Measurements from ENCODE around the gene DIP2C.
"Not testable (repeated sequence)": the region's sequence is repeated elsewhere in the genome, so short reads cannot be mapped to it uniquely, and the experiment has no call there.

DIP2C gene

DNA sequence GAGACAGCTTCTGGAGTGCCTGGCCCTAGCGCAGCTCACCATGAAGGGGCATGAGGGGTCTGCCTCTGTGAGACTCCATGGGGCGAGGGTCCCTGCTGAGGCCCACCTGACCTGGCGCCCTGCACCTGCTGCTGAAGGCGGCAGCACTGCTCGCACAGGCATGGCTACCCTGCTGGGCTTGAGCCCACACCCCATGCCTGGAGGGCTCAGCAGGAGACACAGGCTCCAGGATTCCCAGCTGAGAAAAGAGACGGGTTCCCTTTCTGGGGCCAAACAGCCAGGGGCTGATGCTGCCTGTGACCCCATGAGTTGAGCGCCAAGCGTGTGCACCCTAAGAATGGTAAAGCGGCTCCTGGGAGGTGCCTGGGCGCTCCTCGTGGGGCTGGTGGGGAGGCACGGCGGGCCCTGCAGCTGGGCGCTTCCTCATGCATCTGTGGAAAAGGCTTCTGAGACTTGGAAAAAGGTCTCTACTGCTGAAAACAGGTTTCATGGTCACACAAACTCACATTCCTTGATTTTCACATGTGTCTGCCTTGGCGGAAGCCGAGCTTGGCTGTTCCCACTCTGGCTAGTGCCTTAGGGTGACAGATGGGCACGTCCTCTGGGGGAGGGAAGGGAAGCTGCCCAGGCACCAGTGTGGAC lies 320.8 kb downstream of the DIP2C start:
- DNase-seq = no peak

DNA sequence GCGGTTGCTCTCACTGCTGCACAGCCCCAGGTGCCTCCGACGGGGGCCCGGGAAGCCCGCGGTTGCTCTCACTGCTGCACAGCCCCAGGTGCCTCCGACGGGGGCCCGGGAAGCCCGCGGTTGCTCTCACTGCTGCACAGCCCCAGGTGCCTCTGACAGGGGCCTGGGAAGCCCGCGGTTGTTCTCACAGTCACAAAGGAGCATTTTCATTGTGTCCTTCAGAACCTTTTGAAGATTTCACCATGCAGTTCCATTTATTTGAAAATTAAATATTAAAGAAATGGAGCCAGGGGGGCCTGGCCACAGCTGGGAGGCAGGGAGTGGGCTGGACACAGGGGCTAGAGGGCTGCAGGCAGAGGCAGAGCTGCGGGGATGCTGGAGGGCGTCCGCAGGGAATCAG lies 321.4 kb downstream of the DIP2C start:
- DNase-seq = not testable (repeated sequence)

GRCh38 chr10:367636-368035 lies 321.8 kb downstream of the DIP2C start:
- no peak for DNase-seq

DNA sequence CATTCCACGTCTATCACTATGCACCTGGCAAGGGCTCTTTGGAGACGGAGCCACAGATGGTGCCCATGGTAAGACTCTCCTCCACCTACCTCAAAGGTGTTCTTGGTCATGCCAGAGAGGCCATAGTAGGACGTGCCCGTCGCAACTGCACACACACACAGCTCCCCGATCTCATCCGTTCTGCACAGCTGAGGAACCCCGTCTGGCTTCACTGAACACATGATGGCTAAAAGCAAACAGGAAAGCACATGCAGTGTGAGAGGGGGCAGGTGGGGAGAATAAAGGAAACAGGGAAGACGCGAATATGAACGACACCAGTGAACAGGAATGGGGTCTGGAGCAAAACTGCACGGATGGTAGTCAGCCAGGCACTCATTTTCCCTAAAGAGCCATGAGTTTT lies 323.3 kb downstream of the DIP2C start:
- no peak for DNase-seq

DNA sequence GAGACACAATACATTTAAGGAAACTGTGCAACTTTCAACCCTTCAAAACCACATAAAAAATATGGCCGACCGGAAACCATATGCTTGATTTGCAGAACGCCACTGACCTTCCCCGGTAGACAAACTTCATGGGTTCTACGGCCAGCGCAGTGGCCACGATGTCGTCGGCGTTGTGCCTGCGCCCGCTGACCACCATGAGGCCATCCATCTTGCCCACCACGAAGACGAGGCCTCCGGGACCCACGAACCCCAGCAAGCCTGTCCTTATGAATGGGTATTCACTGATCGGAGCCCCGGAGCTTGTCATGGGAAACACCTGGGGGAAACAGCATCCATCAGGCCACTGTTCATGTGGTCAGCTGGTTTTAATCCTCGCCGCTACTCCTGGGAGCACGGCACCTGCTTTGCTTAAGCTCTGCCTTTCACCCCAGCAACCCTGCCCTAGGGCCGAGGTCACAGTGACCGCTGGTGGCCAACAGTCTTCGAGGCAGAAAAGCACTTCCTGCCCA lies 325.1 kb downstream of the DIP2C start:
- no peak for DNase-seq

DNA sequence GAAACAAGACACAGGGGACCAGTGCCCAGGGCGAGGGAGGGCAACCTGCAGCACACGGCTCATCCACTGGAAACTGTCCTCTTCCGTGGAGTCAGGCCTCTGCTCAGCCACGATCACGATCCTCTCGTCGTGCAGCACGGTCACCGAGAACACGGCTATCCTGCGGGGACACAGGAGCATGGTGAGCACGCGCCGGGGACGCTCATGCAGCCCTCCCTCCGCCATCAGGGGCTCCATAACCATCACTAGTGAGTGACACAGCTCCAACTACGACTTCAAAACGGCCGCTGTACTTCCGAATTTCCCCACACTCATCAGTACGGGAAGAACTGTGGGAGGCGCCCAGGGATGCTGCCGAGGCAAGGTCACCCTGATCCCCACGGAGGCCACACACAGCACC lies 326.3 kb downstream of the DIP2C start:
- no peak for DNase-seq

DNA sequence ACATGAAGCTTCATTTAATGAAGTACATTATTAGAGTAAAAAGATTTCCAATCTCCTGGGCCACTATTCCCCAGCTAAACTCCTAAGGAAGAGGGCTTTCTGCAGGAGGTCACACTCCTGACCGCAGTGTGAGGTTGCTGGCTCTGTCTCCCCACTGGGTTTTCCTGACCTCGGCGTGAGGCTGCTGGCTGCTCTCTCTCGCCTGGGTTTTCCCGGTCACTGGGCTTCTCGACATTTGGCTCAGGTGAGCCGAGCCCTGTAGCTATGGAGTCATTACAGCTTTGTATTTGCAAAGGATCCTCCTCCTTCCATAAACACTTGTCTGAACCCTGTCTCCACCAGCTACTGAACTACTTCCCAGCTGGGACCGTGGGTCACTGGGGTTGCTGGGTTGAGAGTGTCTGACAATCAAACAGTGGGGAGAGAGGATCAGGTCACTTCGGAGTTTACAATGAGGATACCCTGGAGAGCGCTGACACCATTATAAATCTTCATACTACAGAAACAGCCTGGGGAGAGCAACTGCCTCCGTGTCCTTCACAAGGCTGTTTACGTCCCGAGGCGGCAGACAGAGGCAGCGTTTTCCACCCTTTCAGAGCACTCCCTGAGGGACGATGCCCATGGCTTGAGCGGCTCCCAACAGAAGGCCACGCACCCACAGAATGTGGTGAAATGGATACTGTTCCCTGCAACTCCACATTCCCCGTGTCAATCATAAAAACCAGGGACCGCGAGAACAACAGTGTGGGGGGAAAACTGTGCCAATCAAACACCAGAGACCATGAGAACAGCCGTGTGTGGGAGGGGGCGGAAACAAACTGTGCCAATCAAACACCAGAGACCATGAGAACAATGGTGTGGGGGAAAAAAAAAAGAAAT lies 328.0 kb downstream of the DIP2C start:
- no peak for DNase-seq

GRCh38 chr10:360653-361052 lies 328.8 kb downstream of the DIP2C start:
- DNase-seq = no peak

DNA sequence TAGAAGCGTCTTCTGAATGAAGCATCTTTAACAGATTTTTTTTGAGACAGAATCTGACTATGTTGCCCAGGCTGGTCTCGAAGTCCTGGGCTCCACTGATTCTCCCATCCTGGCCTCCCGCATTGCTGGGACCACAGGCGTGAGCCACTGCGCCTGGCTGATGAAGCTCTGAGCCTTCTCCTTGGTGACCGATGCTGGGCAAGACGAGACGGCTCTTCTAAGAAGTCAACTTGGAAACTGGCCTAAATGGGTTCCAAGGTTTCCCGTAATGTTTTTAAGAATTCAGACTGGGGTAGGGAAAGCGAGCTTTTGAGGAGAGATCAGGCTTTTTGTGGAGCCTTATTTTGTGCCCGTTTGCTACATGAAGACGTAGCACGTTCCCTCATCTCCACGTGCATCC lies 329.7 kb downstream of the DIP2C start:
- no peak for DNase-seq

DNA sequence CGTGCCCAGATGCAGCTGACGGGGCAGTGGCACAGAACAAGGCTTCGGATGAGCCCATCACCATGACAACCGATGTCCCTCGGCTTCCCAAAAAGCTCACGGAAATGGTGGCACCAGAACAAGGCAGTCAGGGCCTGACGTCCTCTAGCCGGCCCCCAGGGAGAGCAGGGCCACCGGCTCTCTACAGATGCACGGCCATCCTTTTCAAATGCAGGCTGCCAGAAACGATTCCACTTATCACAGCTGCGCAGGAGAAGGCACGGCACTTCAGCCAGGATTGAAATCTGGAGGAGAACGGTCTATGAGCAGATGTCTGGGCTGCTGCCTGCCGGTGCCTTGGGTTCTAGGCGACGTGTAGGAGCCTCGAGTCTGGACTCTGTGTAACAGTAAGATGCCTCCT lies 330.4 kb downstream of the DIP2C start:
- no peak for DNase-seq

- no peak for DNase-seq
These were observed 332.1 kb downstream of the DIP2C start for GRCh38 chr10:357201-357950.

DNA sequence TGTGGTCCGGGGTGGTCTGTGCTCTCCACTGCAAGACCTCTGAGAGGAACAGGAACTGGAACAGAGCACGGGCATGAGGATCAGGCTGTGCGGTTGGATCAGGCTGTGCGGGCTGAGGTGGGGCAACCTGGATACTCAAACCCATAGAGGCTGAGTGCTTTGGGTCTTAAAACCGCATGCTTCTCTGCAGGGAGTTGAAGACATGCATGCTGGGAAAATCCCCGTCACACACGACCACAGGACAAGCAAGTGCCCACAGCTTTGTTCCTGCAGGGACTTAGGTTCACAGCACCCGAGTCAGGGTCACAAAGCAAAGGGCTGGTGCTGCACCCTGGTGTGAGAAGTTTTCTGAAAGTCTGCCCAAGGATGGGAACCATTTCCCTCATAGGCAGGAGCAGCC lies 333.0 kb downstream of the DIP2C start:
- DNase-seq = no peak

DNA sequence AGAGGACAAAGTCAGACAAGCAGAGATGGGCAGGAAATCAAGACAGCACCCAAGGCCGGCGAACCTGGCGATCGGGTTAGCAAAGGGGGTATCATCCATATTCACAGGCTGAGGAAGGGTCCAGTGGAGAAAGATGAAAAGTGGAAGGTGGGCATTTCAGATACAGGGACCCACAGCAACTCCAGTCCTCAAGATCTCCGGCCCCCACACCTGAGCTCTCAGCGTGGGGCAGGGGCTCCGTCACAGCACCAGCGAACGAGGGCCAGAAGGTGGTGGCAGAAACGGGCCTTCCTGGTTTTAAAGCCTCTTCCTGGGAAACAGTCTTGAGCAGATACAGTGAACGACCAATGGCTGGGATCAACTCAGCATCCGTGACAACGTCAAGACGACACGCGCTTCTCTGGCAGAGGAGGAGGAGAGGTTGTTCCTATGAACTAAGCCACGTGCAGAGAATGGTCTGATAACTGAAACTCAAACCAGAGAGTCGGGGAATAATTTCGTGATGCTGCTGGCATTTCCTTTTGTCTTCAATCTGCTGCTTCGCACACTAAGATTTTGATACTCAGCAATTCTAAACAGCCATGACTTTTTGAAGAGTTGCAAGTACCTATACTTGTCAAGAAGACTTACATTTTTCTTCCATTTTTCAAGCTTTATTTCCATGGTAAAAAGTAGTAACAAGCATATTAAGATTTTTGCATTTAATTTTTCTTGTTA lies 334.4 kb downstream of the DIP2C start:
- no peak for DNase-seq

GRCh38 chr10:352476-353235 lies 336.8 kb downstream of the DIP2C start:
- no peak for DNase-seq

DNA sequence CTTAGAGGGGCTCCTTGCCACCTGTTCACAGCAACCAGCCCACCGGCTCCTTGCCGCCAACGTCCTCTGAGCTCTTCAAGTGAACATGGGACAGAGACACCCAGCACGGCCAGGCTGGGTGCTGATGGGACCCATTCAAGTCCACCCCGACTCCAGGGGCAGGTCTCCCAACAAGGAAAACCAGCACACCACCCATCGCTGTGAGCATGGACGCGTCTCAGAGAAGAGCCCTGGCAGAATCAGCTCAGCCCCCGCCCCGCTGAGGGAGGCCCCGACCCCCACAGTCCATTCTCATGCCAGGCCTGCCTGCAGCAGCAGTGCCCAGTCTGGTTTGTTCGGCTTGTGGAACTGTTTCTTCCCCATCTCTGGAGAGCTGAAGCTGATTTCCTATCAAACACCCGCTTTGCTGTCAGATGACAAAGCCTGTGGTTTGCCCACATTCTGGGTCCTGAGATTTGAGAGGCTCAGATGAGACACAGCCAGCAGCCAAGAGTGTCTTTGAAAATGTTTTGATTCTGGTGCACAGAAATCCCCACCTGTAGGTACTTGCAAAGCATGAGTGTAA lies 337.6 kb downstream of the DIP2C start:
- no peak for DNase-seq

DNA sequence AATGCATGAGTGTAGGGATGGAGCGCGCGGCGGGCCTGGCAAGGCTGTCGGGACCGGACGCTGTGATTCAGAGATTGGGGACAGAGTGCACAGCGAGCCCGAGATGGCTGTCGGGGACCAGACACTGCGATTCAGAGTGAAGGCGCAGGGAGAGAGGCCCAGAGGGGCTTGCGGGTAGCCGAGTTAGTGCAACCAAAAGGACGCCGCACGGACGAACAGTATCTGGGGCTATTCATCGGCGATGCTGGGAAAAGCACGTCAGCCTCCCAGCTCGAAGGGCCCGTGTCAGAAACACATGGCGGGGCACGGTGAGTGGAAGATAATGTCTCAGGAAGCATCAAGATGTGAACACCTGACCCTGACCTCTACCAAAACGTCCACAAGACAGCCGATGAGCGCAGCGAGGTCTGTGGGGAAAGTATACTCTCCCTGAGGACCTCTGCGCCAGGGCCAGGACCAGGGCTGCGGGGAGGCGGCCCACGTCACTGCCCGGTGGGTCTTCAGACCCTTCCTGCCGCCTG lies 338.4 kb downstream of the DIP2C start:
- DNase-seq = no peak

DNA sequence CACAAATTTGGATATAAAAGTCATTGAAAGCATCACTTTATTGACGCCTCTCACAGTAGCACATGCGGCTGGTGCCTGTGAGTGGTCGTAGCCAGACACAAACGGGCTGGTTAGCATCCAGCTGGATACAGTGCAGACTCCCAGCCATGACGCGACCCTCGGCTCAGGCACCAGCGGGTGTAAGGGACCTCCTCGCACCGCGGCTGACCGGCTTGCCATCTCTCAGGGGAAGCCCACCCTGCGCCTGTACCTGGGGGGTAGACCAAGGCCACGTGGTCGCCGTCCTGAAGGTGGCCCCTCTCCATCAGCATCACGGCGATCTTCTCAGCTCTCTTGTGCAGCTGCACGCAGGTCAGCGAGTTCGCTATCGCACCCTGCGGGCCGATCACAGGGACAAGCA lies 340.4 kb downstream of the DIP2C start:
- DNase-seq = no peak

DNA sequence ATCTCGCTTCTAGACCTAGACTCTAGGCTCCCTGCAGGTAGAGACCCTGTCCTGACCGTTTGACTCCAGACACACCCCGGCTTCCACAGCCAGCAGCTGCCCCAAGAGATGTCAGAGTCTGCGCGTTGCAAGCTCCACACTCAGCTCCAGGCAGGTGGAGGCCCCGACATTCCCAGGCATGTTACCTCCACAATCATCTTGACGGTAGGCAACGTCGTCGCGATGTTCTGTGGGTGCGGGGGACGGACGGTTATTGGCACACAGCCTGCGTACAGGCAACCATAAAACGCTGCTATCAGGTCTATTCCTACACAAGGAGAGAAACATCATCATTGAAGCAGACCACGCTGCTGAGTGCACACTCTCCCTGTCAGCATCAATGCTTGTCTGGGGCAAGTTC lies 341.0 kb downstream of the DIP2C start:
- DNase-seq = no peak

GRCh38 chr10:347774-348173 lies 341.7 kb downstream of the DIP2C start:
- not testable (repeated sequence) for DNase-seq

DNA sequence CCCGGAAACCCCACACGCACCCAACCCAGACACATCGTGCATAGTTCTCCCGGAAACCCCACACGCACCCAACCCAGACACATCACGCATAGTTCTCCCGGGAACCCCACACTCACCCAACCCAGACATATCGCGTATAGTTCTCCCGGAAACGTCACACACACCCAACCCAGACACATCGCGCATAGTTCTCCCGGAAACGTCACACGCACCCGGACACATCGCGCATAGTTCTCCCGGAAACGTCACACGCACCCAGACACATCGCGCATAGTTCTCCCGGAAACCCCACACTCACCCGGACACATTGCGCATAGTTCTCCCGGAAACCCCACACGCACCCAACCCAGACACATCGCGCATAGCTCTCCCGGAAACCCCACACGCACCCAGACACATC lies 342.3 kb downstream of the DIP2C start:
- DNase-seq = not testable (repeated sequence)

DNA sequence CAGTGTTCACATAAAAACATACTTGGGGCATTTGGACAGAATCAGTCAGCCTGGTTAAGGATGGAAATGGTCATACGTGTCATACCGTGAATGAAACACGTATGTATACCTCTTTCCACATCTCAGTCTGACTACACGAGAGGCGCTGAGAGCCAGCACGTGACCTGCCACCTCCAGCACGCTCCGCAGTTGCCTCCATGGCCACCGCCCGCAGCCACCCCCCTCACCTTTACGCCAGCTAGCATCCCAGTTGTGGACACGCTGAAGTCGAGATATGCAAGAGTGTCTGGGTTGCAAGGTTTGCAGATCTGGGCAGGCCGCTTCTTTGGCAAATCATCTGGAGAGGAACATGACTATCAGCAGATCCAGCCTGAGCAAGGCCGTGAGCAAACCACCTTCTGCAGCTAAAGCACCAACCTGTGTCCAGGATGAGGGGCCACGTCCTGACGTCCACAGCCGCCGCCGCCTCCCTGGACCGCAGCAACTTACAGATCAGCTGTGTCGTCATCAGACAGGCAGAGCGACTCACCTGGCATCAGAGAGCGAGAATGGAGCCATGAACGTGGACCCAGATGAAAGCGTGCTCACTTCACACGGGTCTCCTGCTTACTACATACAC lies 344.8 kb downstream of the DIP2C start:
- DNase-seq = no peak
